ENCODE measurements around the gene RAPGEF1. TPM values are rescaled to one million over a fixed set of nuclear protein-coding genes. Genes with fewer than 3 reads are reported as not detected.

The RAPGEF1 gene
- total and polyA plus RNA-seq, 2 of the 13 experiments (the other 11 are each of a cell fraction or from before 2014, with no cell fraction given): 21.2 to 38.9 TPM

DNA sequence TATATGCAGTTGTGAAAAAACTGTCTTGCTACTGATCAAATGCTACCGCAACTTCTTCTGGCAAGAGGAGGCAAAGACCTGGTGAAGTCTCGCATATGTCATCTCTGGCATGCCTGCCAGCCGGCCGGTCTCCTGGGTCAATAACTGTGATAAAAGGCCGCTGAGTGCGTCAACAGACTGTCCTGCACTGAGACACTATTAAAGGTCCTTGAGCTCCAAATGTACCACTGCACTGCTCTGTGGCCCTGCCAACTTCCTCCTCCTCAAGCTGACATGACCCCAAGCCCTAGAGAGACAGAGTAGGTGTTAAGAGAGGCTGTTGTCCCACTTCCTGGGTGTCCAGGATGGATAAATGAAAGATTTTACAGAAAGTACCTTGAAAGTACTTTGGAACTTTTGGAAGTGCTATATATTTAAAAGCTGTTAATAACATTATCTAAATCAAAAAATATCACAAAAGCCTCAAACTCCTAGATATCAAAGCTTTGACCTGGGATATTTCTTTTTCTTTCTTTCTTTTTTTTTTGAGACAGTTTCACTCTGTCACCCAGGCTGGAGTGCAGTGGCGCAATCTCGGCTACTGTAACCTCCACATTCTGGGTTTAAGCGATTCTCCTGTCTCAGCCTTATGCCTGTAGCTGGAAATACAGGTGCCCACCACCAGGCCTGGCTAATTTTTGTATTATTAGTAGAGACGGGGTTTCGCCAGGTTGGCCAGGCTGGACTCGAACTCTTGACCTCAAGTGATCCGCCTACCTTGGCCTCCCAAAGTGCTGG is 31.5 kb downstream of the RAPGEF1 start (continued):
- TF ChIP-seq ATF1 (CRISPR knock-in tag; IDR thresholded peaks at IDR 0.05): 0 out of 2 replicates have a peak, but pooled peaks have one; percentile 3

DNA sequence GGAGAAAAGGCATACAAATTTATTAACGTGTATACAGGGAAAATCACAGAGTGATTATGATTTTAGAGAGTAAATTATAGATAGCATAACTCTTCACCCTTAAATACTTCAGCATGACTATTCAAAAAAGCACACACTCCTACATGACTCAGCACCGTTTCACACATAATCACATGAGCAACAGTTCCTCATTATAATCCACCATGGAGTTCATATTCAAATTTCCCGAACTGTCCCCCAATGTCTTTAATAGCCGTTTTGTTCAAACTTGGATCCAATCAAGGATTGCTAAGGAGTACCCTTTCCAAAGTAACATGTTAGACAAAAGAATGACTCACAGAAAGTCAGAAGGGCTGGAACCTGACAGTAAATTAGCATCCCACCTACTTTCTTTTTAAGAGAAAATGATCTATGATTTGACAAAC is 32.1 kb downstream of the RAPGEF1 start:
- CTCF ChIA-PET (ENCODE audit: low intra/inter-chr PET ratio, low total read pairs): interaction anchor here (1.7 kb wide), 1 partner anchor 32 kb away, joined by 6 read pairs; the partner anchor contains the start of gene RAPGEF1
- POLR2A ChIA-PET: no interaction called here
- intact Hi-C loops (cut with micrococcal nuclease; ENCODE audit: unreplicated experiment): no loop called here
- Histone ChIP-seq H3K9me3 (ENCODE audit: low read length) (no peaks in the 10 kb centered on the region), H3K4me2 (ENCODE audit: low read depth, low read length) (peak overlapping the region; percentile 37; the same call in 1 of the 2 replicates), H4K20me1 (ENCODE audit: insufficient read depth, low read length) (no peaks in the 10 kb centered on the region), H3K36me3 (replicated peaks in 1 of 2; ENCODE audit: control insufficient read depth in 1 of 2, insufficient read depth in 2 of 2, low read length in 2 of 2) (no peaks in the 10 kb centered on the region), H2AFZ (ENCODE audit: low read length) (no peak overlapping the region), H3K27me3 (ENCODE audit: control insufficient read depth in 1 of 2, insufficient read depth in 2 of 2, low read length in 2 of 2) (no peaks in the 10 kb centered on the region), H3K4me1 (ENCODE audit: insufficient read depth, low read length) (peaks cover 86% of the 10 kb centered on the region), H3K27ac (ENCODE audit: extremely low read length, insufficient read depth, low read length) (peak overlapping the region; percentile 79), H3K79me2 (ENCODE audit: insufficient read depth, low read length) (peaks cover 50% of the 10 kb centered on the region), H3K9ac (ENCODE audit: insufficient read depth, low read depth, low read length) (no peak overlapping the region), H3K4me3 (replicated peaks in 1 of 3; ENCODE audit: insufficient read depth in 1 of 3, low read depth in 2 of 3, low read length in 3 of 3) (no peak overlapping the region)
- in situ Hi-C loops (cut with HindIII; ENCODE audit: extremely low pct_ligation_motif_present, low pct_unique_long_range_greater_than_20kb): no loop called here
- TF ChIP-seq MAFF (IDR thresholded peaks at IDR 0.05; ENCODE audit: low read depth, low read length): 0 out of 2 replicates have a peak, but pooled peaks have one; percentile 27
- TF ChIP-seq, protein P1, sequence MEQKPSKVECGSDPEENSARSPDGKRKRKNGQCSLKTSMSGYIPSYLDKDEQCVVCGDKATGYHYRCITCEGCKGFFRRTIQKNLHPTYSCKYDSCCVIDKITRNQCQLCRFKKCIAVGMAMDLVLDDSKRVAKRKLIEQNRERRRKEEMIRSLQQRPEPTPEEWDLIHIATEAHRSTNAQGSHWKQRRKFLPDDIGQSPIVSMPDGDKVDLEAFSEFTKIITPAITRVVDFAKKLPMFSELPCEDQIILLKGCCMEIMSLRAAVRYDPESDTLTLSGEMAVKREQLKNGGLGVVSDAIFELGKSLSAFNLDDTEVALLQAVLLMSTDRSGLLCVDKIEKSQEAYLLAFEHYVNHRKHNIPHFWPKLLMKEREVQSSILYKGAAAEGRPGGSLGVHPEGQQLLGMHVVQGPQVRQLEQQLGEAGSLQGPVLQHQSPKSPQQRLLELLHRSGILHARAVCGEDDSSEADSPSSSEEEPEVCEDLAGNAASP (CRISPR knock-in tag; IDR thresholded peaks at IDR 0.05; ENCODE audit: borderline replicate concordance): no peak
- TF ChIP-seq NFE2L2 (IDR thresholded peaks at IDR 0.05; ENCODE audit: low read length): peak; percentile 69; the same call in 1 of the 2 replicates
- TF ChIP-seq NAIF1 (CRISPR knock-in tag; IDR thresholded peaks at IDR 0.05; ENCODE audit: borderline replicate concordance): no peak
- no peak for TF ChIP-seq ZBTB4 (CRISPR knock-in tag; IDR thresholded peaks at IDR 0.05; ENCODE audit: borderline replicate concordance)
- TF ChIP-seq, protein P2, sequence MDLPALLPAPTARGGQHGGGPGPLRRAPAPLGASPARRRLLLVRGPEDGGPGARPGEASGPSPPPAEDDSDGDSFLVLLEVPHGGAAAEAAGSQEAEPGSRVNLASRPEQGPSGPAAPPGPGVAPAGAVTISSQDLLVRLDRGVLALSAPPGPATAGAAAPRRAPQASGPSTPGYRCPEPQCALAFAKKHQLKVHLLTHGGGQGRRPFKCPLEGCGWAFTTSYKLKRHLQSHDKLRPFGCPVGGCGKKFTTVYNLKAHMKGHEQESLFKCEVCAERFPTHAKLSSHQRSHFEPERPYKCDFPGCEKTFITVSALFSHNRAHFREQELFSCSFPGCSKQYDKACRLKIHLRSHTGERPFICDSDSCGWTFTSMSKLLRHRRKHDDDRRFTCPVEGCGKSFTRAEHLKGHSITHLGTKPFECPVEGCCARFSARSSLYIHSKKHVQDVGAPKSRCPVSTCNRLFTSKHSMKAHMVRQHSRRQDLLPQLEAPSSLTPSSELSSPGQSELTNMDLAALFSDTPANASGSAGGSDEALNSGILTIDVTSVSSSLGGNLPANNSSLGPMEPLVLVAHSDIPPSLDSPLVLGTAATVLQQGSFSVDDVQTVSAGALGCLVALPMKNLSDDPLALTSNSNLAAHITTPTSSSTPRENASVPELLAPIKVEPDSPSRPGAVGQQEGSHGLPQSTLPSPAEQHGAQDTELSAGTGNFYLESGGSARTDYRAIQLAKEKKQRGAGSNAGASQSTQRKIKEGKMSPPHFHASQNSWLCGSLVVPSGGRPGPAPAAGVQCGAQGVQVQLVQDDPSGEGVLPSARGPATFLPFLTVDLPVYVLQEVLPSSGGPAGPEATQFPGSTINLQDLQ (CRISPR knock-in tag; IDR thresholded peaks at IDR 0.05): no peak
- TF ChIP-seq ATF1 (CRISPR knock-in tag; IDR thresholded peaks at IDR 0.05): 0 out of 2 replicates have a peak, but pooled peaks have one; percentile 8
- TF ChIP-seq MAFK (conservative IDR thresholded peaks at IDR 0.05 in 1 of 2, IDR thresholded peaks at IDR 0.05 in 1 of 2; ENCODE audit: low read length in 2 of 2): peak in 1 of 2 experiments; percentile 13; a peak in 1 of 4 replicates
- TF ChIP-seq, protein P3, sequence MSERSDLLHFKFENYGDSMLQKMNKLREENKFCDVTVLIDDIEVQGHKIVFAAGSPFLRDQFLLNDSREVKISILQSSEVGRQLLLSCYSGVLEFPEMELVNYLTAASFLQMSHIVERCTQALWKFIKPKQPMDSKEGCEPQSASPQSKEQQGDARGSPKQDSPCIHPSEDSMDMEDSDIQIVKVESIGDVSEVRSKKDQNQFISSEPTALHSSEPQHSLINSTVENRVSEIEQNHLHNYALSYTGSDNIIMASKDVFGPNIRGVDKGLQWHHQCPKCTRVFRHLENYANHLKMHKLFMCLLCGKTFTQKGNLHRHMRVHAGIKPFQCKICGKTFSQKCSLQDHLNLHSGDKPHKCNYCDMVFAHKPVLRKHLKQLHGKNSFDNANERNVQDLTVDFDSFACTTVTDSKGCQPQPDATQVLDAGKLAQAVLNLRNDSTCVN (CRISPR knock-in tag; IDR thresholded peaks at IDR 0.05; ENCODE audit: borderline replicate concordance): no peak
- DNase-seq (ENCODE audit: low spot score) (no peak), ATAC-seq (no peak), FAIRE-seq (no peak)
- WGBS (ENCODE audit: low lambda C conversion rate): 87% methylated on average over 4 of the region's 4 CpGs
- BruUV-seq (replicated peaks): no TSS peak
